Right cardiac atrium (tissue), 5 donors: ENCODE data around the gene PECR. TPM values are rescaled to one million over a fixed set of nuclear protein-coding genes. Genes with fewer than 3 reads are reported as not detected.
"Not testable (repeated sequence)": the region's sequence is repeated elsewhere in the genome, so short reads cannot be mapped to it uniquely, and the experiment has no call there.

Experiments used
- ATAC-seq, 2 donors: fragments of 200-7000 bp; cut with Tn5 transposase; one replicate each; pipeline versions ENCODE4 v1.8.0 to v1.9.1; 2020; ENCODE audit warnings: moderate library complexity in 2 of 2, mild to moderate bottlenecking in 1 of 2
- DNase-seq, 3 donors: peaks; one replicate each; pipeline ENCODE4 v3.0.0-alpha.2; 2020
- H3K27ac ChIP-seq: one replicate; pipeline ENCODE4 v1.5.1; 2013; ENCODE audit warnings: mild to moderate bottlenecking, low read length, control low read depth, moderate library complexity
- H3K27me3 ChIP-seq: one replicate; pipeline ENCODE4 v1.6.1; 2013; ENCODE audit not compliant: control insufficient read depth, insufficient read depth
- H3K4me1 ChIP-seq: one replicate; pipeline ENCODE4 v1.6.1; 2013; ENCODE audit warnings: low read length; ENCODE audit not compliant: control insufficient read depth, insufficient read depth
- H3K4me3 ChIP-seq: one replicate; pipeline ENCODE4 v1.5.1; 2013; ENCODE audit warnings: low read length, control low read depth
- H3K9me3 ChIP-seq: one replicate; pipeline ENCODE4 v1.6.1; 2013; ENCODE audit warnings: low read length; ENCODE audit not compliant: control insufficient read depth
- WGBS: extraction: QIAGEN DNeasy Blood & Tissue Kit; methylation state at CpG from one replicate; pipeline ENCODE4 v1.1.7; 2013; 5-methylcytosine and 5-hydroxymethylcytosine counted together
- intact Hi-C, 4 donors: fragments of 100-400 bp; cut with DNase I; formaldehyde crosslinking; loops; one replicate each; pipeline versions ENCODE4 v1.11.0 to v1.14.0; 2022 to 2023
- polyA plus RNA-seq: library from polyadenylated mRNA; stranded (reverse); fragments of 200-250 nt; gene quantifications from one replicate; pipeline ENCODE4 v1.2.3, GENCODE V29; 2013
- total RNA-seq, 4 donors: library from RNA; stranded (reverse); fragmentation: NEBNext Ultra II Directional; extraction: Animal tissue kit (Norgen Biotek cat#: 25700); gene quantifications; one replicate each; pipeline ENCODE4 v1.2.1, GENCODE V29; 2021
- donor health status: healthy with polysubstance abuse.
- donor health status: DM: no; HTN: yes; CAD: no.
- donor health status: DM: no; HTN: no; CAD: no.
- donor health status: DM: no; HTN: yes; CAD: no; lungs with severe emphysema.
- donor health status: DM: yes; HTN: yes; CAD: no.

PECR gene
- total and polyA plus RNA-seq, 5 donors = 2.9 to 7.9 (median 5.3) TPM

DNA sequence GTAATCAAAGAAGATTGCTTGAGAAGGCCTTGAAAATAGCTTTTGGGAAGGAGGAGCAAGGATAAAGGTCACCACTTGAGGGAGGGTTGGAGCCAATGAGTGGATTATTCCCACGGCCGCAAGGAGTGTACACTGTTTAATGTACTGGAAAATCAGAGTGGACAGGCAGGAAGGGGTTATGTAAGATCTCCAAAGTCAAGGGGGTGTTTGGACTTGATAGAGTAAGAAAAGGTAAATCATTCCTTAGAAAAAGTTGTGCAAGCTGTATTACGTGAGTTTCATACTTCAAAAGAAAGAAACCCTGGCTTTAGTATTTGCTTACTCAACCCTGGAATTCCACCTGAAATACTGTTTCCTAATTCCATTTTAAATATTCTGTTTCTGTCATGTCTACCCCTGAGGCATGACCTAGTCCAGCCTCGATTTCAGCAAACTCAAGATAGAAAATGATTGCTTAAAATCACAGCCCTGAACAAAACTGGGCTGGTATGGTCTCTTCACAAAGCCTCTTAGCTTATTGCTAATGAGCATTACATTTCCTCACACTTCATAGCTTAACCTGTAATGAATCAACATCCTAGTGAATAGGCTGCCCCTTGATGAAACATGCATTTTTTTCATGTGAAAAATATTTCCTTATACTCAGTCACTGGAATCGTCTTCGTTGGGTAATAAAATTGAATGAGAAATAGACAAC, 69.3 kb downstream of the PECR start:
- 40% methylated on average over 6 of the region's 6 CpGs for WGBS
- peak; percentile 25 to 36 for ATAC-seq
- Histone ChIP-seq H3K27ac (no peak overlapping the region), H3K4me1 (no peaks in the 10 kb centered on the region), H3K9me3 (no peaks in the 10 kb centered on the region), H3K4me3 (no peak overlapping the region), H3K27me3 (no peaks in the 10 kb centered on the region)
- DNase-seq = no peak
- intact Hi-C loops = no loop called here

DNA sequence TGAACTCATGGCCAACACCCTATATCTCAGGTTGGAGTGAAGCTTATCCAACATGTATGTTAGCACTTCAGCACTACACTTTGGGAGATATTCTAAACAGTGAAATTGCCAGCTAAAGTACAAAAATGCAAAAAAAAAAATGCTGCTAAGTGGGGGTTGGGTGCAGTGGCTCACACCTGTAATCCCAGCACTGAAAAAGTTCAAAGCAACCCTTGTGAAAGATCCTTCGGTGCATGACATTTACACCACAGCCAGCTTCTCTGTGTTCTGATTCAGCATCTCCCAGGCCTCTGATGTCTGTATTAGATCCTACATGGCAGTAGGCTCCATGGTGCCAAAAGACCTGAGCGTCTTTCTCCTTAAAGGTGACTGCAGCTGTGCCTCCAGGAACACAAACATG, 72.4 kb downstream of the PECR start:
- H3K9me3 ChIP-seq, H3K27me3 ChIP-seq, H3K27ac ChIP-seq, intact Hi-C loops, DNase-seq, ATAC-seq, H3K4me1 ChIP-seq, H3K4me3 ChIP-seq: not testable (repeated sequence)
- WGBS = 94% methylated on average over 2 of the region's 2 CpGs

DNA sequence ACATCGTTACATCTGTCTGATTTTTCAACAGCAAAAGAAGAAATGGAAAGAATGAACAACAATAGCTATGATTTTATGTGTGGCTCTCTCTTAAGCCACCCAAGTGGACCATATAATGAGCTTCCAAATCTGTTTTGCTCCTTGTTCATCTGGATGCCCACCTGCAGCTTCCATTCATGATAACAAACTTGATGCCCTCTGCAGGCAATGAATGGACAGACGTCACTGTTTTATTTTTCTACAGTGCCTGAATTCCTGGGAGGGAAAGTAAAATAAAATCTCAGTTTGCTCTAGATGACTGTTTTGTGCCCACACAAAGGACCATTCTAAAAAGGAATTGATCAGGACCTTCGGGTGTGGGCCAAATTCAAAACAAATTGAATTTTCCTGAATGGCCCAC, 73.2 kb downstream of the PECR start:
- H3K9me3 ChIP-seq = no peaks in the 10 kb centered on the region
- H3K27me3 ChIP-seq = no peaks in the 10 kb centered on the region
- WGBS = 90% methylated on average over 3 of the region's 3 CpGs
- no peak overlapping the region for H3K27ac ChIP-seq
- no peak overlapping the region for H3K4me3 ChIP-seq
- no peaks in the 10 kb centered on the region for H3K4me1 ChIP-seq
- DNase-seq (no peak), ATAC-seq (no peak)
- intact Hi-C loops = no loop called here

DNA sequence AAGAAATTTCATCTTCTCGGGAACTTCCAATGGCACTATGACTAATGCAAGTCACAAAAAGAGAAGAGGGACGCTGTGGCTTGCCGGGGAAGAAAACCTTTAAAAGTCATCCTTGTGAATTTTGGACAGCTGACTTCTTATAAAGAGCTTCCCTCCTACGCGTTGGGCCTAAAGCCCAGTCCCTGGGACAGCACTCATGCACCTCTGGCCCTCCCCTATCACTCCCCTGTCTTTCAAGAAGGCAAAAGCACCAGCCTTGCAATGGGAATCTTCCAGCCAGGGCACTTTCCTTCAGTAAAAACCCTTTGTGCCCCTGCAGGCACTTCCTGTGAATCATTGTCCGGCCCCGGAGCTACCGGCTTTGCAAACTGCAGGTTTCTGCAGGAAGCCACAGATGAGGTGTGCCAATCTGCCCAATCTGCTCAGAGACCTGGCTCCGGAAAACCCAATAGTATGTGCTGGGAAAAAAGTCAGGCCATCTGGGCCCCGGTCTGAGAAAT, 75.4 kb downstream of the PECR start:
- WGBS = 57% methylated on average over 10 of the region's 10 CpGs
- ATAC-seq (no peak), DNase-seq (no peak)
- intact Hi-C loops = no loop called here
- no peaks in the 10 kb centered on the region for H3K9me3 ChIP-seq
- H3K4me1 ChIP-seq = no peaks in the 10 kb centered on the region
- no peaks in the 10 kb centered on the region for H3K27me3 ChIP-seq
- no peak overlapping the region for H3K27ac ChIP-seq
- no peak overlapping the region for H3K4me3 ChIP-seq

DNA sequence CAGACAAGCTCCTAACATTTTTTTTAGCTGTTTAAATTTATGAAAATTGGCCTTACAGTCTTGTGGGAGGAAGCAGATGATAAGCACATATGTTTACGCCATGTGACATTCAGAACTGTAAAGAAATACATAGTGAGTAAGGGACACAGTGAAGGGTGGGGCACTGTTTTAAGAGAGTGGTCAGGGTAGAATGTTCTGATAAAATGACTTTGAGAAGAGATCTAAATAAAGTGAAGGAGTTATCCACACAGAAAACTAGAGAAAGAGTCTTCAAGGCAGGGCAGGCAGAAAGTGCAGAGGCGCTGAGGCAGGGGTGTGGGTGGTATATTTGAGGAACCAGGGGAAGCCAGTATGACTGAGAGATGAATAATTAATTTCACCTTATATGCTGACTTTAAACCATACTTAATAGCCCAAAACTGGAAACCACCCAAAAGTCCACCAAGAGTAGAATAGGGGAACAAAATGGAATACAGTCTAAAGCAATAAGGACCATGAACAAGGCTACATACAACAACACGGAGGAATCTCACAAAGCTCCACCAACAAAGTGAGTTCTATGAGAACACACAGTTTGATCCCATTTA, 76.8 kb downstream of the PECR start:
- 90% methylated on average over 3 of the region's 3 CpGs for WGBS
- Histone ChIP-seq H3K27me3 (no peaks in the 10 kb centered on the region), H3K9me3 (no peaks in the 10 kb centered on the region), H3K4me3 (no peak overlapping the region), H3K4me1 (no peaks in the 10 kb centered on the region), H3K27ac (no peak overlapping the region)
- ATAC-seq = no peak
- intact Hi-C loops = no loop called here
- no peak for DNase-seq

DNA sequence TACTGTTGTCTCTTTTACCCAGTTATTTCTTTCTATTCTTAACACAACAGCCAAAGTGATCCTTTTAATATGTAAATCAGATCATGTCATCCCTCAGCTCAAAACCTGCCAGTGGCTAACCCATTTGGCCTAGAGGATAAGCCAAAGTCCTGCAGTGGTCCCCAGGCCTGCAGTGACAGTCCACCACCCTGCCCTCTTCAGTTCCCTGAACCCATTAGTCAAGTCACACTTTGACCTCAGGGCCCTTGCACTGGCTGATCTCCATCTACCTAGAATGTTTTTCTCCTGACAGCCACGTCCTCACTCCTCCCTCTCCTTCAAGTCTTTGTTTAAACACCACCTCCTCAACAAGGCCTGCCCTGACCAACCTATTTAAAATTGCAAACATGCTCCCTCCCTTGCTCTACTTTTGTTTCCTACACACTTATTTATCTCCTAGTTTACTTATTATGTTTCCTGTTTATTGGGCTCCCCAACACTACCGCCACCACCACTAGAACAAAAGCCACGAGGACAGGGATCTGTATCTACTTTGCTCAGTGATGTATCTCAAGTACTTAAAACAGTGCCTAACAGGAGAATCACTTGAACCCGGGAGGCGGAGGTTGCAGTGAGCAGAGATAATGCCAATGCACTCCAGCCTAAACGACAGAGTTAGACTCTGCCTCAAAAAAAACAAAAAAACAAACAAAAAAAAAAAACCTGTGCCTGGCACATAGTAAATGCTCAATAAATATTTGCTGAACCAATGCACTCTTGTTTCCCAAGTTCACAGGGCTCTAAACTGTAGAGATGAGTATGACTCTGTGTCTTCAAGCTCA, 77.5 kb downstream of the PECR start:
- intact Hi-C loops = no loop called here
- H3K27me3 ChIP-seq = no peaks in the 10 kb centered on the region
- no peak overlapping the region for H3K27ac ChIP-seq
- no peaks in the 10 kb centered on the region for H3K9me3 ChIP-seq
- DNase-seq (no peak), ATAC-seq (no peak)
- no peaks in the 10 kb centered on the region for H3K4me1 ChIP-seq
- no peak overlapping the region for H3K4me3 ChIP-seq
- WGBS = 84% methylated on average over 6 of the region's 6 CpGs

DNA sequence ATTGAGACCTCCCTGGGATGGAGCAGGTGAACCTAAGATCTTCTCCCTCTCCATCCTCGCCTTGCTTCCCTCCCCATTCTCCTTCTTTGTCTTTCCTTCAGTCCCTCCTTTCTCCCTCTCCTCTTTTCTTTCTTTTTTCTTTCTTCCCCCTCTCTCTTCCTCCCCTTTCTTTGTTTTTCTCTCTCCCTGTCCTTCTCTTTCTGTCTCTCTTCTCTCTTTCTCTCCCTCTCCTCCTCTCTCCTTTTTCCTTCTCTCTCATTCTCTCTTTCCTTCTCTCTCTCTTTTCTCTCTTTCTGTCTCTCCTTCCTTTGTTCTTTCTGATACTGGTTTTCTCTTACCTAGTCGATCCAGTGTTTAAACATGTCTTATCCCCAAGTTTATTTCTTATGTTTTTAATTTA, 78.9 kb downstream of the PECR start:
- no peak for DNase-seq
- Histone ChIP-seq H3K27ac (no peak overlapping the region), H3K27me3 (no peaks in the 10 kb centered on the region), H3K4me1 (no peaks in the 10 kb centered on the region), H3K4me3 (no peak overlapping the region), H3K9me3 (no peaks in the 10 kb centered on the region)
- 92% methylated on average over 2 of the region's 2 CpGs for WGBS
- intact Hi-C loops = no loop called here
- ATAC-seq = no peak

DNA sequence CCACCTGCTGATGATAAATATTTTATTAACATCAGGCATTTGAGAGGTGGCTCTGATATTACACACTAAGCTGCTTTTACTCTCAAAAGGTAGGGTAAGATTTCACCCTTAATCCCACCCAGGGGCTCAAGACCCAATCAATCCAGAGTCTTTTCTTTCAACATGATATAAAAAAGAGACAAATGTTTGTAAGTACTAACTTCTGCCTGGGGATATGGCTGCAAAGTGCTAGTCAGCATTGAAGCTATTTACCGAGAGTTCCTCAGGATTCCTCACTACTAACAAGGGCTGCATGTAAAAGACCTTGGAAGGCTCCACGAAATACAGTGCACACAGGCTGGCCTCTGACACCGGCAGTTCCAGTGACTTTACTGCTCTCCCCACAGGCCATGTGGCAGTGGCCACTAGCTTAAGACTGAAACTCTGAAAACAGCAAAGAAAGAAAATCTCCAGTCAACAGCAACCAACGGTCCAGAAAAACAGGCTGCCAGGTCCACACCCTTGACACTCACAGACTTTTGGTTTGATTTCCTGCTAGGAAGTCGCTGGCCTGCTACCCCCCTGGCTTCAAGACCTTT, 79.4 kb downstream of the PECR start:
- Histone ChIP-seq H3K9me3 (no peaks in the 10 kb centered on the region), H3K27me3 (no peaks in the 10 kb centered on the region), H3K27ac (no peak overlapping the region), H3K4me1 (no peaks in the 10 kb centered on the region), H3K4me3 (no peak overlapping the region)
- WGBS = 46% methylated on average over 5 of the region's 5 CpGs
- intact Hi-C loops = no loop called here
- ATAC-seq (no peak), DNase-seq (no peak)

DNA sequence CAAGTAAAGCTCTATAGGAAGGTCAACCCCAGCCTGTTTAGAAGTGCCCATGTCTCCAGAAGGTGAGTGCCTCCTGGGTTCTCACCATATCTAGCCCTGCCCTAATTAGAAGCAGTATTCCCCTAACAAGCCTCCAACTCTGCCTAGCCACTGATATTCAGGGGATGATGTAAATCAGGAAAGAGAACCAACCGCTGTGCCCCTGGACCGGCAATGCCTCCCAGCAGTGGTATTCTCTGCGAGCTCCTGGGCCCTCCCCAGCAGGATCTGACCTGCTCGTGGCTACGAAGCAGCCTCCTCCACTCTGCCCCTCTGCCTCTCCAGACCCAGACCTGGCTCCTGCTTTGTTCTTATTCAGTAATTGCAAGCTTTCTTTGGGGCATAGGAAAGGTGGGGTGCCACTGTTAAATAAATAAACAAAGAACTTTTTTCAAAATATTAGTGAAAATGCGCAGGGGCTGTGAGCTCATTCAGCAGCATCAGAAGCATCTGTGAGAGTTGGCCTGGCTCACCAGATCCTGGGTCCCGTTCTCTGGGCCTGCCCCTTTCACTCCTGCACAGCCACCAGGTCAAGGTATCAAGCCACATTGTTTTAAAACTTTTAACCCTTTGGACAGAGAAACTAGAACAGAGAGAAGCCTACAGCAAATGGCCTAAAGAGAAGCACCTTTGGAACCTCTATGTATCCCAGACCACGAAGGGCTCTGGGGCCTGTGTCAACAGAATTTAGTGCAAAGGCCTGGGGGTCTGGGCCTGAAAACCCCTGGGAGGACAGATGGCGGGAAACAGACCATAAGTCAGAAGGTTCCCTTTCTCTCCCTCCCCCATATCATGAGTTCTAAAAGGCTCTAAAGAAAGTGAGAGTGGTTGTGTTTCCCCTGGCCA, 80.2 kb downstream of the PECR start:
- whole genome bisulfite sequencing = 75% methylated on average over 9 of the region's 9 CpGs
- ATAC-seq (no peak), DNase-seq (no peak)
- intact Hi-C loops = no loop called here
- Histone ChIP-seq H3K27ac (no peak overlapping the region), H3K27me3 (no peaks in the 10 kb centered on the region), H3K4me3 (no peak overlapping the region), H3K4me1 (no peaks in the 10 kb centered on the region), H3K9me3 (no peaks in the 10 kb centered on the region)

DNA sequence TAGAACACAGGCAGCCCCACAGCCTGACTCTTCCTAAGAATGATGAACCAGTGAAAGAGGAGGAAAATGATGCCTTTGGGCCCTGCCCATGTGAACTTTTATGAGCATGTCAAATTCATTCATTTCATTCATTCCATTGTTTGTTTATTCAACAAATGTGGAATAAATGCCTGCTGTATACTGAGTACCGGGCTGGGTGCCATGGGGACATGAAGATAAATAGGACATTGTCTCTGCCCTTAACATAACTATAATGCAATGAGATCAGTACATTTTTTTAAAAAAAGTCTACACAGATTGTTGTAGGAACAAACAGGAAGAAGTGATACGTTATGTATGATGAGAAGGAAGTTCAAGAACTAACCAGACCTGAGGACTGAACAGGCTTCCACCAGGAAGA, 83.0 kb downstream of the PECR start:
- 68% methylated on average over 2 of the region's 2 CpGs for WGBS
- DNase-seq (no peak), ATAC-seq (no peak)
- intact Hi-C loops = no loop called here
- H3K4me3 ChIP-seq = no peak overlapping the region
- H3K9me3 ChIP-seq = no peaks in the 10 kb centered on the region
- H3K4me1 ChIP-seq = no peaks in the 10 kb centered on the region
- H3K27me3 ChIP-seq = no peaks in the 10 kb centered on the region
- H3K27ac ChIP-seq = no peak overlapping the region
